K562 (cell line): ENCODE measurements around the gene NMBR.

ENCODE experiments used
- CBX2 ChIP-seq: fragments of 200-600 bp; sonication (generic); IDR thresholded peaks from one replicate; pipeline ENCODE4 v1.6.1; 2012; ENCODE audit warnings: mild to moderate bottlenecking, low read length, inconsistent platforms; ENCODE audit not compliant: insufficient read depth, poor library complexity, severe bottlenecking
- CHD2 ChIP-seq: IDR thresholded peaks from 2 replicates; pipeline ENCODE4 v1.6.1; 2011; ENCODE audit warnings: low read depth, low read length
- CTCF ChIP-seq, 3 experiments: IDR thresholded peaks in 2 of 3; conservative IDR thresholded peaks in 1 of 3; 2 replicates each; pipeline ENCODE4 v1.5.1; 2011 to 2012; ENCODE audit warnings: low read length in 3 of 3, mild to moderate bottlenecking in 3 of 3, control low read depth in 2 of 3, improper control_type of control experiment in 1 of 3, inconsistent platforms in 1 of 3, low read depth in 1 of 3, mixed read lengths in 1 of 3, moderate library complexity in 1 of 3; ENCODE audit not compliant: insufficient read depth in 2 of 3
- E4F1 ChIP-seq: fragments of 250-450 bp; sonication (Bioruptor Pico); IDR thresholded peaks from 2 replicates; pipeline ENCODE4 v1.5.0; 2021; ENCODE audit warnings: mild to moderate bottlenecking, borderline replicate concordance
- ELF4 ChIP-seq: fragments of 450-650 bp; formaldehyde crosslinking; IDR thresholded peaks from 2 replicates; pipeline ENCODE4 v1.4.0; 2022; ENCODE audit warnings: missing genetic modification characterization
- ILF3 ChIP-seq: fragments of 450-650 bp; IDR thresholded peaks from 2 replicates; pipeline ENCODE4 v1.6.1; 2018; ENCODE audit warnings: antibody characterized with exemption, mild to moderate bottlenecking, moderate library complexity, borderline replicate concordance
- JUNB ChIP-seq: fragments of 450-650 bp; formaldehyde crosslinking; conservative IDR thresholded peaks from 2 replicates; pipeline ENCODE4 v1.4.0; 2020; ENCODE audit warnings: mild to moderate bottlenecking
- ZNF253 ChIP-seq: fragments of 250-450 bp; sonication (Bioruptor Pico); conservative IDR thresholded peaks from 2 replicates; pipeline ENCODE4 v1.6.1; 2021; ENCODE audit warnings: mild to moderate bottlenecking
- TF ChIP-seq, protein P1 (sequence below): fragments of 250-450 bp; sonication (Bioruptor Pico); IDR thresholded peaks from 2 replicates; pipeline ENCODE4 v1.4.0; 2020; ENCODE audit warnings: mild to moderate bottlenecking, moderate library complexity

GRCh38 chr6:142130814-142131213 lies 16.1 kb downstream of the NMBR start:
- TF ChIP-seq ILF3 (no peak), CHD2 (no peak), E4F1 (CRISPR knock-in tag) (no peak), JUNB (CRISPR knock-in tag) (no peak), CBX2 (no peak), ZNF253 (no peak), ELF4 (CRISPR knock-in tag) (no peak), CTCF (IDR thresholded peaks at IDR 0.05 in 2 of 3, conservative IDR thresholded peaks at IDR 0.05 in 1 of 3; ENCODE audit: insufficient read depth in 2 of 3, low read depth in 1 of 3, low read length in 3 of 3) (no peak)
- TF ChIP-seq, protein P1, sequence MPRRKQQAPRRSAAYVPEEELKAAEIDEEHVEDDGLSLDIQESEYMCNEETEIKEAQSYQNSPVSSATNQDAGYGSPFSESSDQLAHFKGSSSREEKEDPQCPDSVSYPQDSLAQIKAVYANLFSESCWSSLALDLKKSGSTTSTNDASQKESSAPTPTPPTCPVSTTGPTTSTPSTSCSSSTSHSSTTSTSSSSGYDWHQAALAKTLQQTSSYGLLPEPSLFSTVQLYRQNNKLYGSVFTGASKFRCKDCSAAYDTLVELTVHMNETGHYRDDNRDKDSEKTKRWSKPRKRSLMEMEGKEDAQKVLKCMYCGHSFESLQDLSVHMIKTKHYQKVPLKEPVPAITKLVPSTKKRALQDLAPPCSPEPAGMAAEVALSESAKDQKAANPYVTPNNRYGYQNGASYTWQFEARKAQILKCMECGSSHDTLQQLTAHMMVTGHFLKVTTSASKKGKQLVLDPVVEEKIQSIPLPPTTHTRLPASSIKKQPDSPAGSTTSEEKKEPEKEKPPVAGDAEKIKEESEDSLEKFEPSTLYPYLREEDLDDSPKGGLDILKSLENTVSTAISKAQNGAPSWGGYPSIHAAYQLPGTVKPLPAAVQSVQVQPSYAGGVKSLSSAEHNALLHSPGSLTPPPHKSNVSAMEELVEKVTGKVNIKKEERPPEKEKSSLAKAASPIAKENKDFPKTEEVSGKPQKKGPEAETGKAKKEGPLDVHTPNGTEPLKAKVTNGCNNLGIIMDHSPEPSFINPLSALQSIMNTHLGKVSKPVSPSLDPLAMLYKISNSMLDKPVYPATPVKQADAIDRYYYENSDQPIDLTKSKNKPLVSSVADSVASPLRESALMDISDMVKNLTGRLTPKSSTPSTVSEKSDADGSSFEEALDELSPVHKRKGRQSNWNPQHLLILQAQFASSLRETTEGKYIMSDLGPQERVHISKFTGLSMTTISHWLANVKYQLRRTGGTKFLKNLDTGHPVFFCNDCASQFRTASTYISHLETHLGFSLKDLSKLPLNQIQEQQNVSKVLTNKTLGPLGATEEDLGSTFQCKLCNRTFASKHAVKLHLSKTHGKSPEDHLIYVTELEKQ (CRISPR knock-in tag) = no peak
